Stomach (tissue), 4 donors: ENCODE measurements around the gene PLAGL1.

Experiments used
- EP300 ChIP-seq: sonication (generic); formaldehyde crosslinking; IDR thresholded peaks from one replicate; pipeline ENCODE4 v1.6.1; 2017; ENCODE audit warnings: antibody characterized with exemption
- POLR2AphosphoS5 ChIP-seq, 3 donors: sonication (generic); formaldehyde crosslinking; IDR thresholded peaks; one replicate each; pipeline ENCODE4 v1.6.1; 2016; ENCODE audit warnings: antibody characterized with exemption in 3 of 3
- TF ChIP-seq, protein P1 (sequence below), 7 experiments: fragments of 450-650 bp in 4 of 7; fragments of 200-600 bp in 3 of 7; sonication (generic) in 3 of 7; IDR thresholded peaks; one replicate each; pipeline ENCODE4 v1.5.1; 2016 to 2019; ENCODE audit warnings: antibody characterized with exemption in 7 of 7, control low read depth in 2 of 7, mild to moderate bottlenecking in 1 of 7

GRCh38 chr6:144012534-144012933, 4.5 kb upstream of the PLAGL1 start:
- TF ChIP-seq EP300, result no peak
- TF ChIP-seq, protein P1, sequence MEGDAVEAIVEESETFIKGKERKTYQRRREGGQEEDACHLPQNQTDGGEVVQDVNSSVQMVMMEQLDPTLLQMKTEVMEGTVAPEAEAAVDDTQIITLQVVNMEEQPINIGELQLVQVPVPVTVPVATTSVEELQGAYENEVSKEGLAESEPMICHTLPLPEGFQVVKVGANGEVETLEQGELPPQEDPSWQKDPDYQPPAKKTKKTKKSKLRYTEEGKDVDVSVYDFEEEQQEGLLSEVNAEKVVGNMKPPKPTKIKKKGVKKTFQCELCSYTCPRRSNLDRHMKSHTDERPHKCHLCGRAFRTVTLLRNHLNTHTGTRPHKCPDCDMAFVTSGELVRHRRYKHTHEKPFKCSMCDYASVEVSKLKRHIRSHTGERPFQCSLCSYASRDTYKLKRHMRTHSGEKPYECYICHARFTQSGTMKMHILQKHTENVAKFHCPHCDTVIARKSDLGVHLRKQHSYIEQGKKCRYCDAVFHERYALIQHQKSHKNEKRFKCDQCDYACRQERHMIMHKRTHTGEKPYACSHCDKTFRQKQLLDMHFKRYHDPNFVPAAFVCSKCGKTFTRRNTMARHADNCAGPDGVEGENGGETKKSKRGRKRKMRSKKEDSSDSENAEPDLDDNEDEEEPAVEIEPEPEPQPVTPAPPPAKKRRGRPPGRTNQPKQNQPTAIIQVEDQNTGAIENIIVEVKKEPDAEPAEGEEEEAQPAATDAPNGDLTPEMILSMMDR (IDR thresholded peaks at IDR 0.05), result no peak
- TF ChIP-seq POLR2AphosphoS5 (IDR thresholded peaks at IDR 0.05), result no peak
